Endothelial cell of umbilical vein (primary cell): ENCODE data around the gene CIB4. TPM values are rescaled to one million over a fixed set of nuclear protein-coding genes. Genes with fewer than 3 reads are reported as not detected.

Experiments used
- BruUV-seq: library from RNA; stranded (reverse); fragments of 400-500 nt; replicated peaks from 2 replicates; lab custom pipeline; 2021; lab: Mats Ljungman, UMichigan
- CTCF ChIA-PET: fragments of 300-600, 350-600 bp; sonication (Branson Sonifier 250); formaldehyde crosslinking; loops from one replicate; lab custom pipeline; 2021; ENCODE audit warnings: antibody characterized with exemption, inconsistent platforms; lab: Charles Lee
- POLR2A ChIA-PET: fragments of 300-600, 350-600 bp; sonication (Branson Sonifier 250); formaldehyde crosslinking; loops from one replicate; lab custom pipeline; 2021; ENCODE audit warnings: antibody characterized with exemption, inconsistent platforms; lab: Charles Lee
- DNase-seq: peaks from one replicate; pipeline ENCODE4 v3.0.0-alpha.2; 2011; ENCODE audit warnings: low read depth, low spot score
- FAIRE-seq: peaks from 2 replicates; lab custom pipeline; 2011; peaks lifted over from hg19 to GRCh38; lab: Jason Lieb, UNC
- H2AFZ ChIP-seq: 2 replicates; pipeline ENCODE4 v1.6.0; 2012; ENCODE audit warnings: low read depth, low read length, control low read depth, inconsistent platforms
- H3K27ac ChIP-seq: 2 replicates; pipeline ENCODE4 v1.5.1; 2011; ENCODE audit warnings: low read depth, mild to moderate bottlenecking, control low read depth, low read length, moderate library complexity; ENCODE audit not compliant: insufficient read depth
- H3K27me3 ChIP-seq, 2 experiments: 2 replicates each; pipeline versions ENCODE4 v1.6.0 to v1.6.1; 2011; ENCODE audit warnings: low read length in 2 of 2, mixed read lengths in 1 of 2; ENCODE audit not compliant: control insufficient read depth in 2 of 2, insufficient read depth in 2 of 2
- H3K36me3 ChIP-seq, 2 experiments: 2 replicates in 1 of 2; 3 replicates in 1 of 2; pipeline ENCODE4 v1.5.1; 2011; ENCODE audit warnings: low read length in 2 of 2, mild to moderate bottlenecking in 1 of 2, moderate library complexity in 1 of 2; ENCODE audit not compliant: control insufficient read depth in 2 of 2, insufficient read depth in 2 of 2; ENCODE audit errors: extremely low read depth in 1 of 2
- H3K4me1 ChIP-seq: 3 replicates; pipeline ENCODE4 v1.5.1; 2011; ENCODE audit warnings: mild to moderate bottlenecking, low read length; ENCODE audit not compliant: control insufficient read depth, insufficient read depth; ENCODE audit errors: extremely low read depth
- H3K4me2 ChIP-seq: 2 replicates; pipeline ENCODE4 v1.6.1; 2011; ENCODE audit warnings: low read length, control low read depth, mixed read lengths; ENCODE audit not compliant: insufficient read depth
- H3K4me3 ChIP-seq, 3 experiments: fragments of 200-600 bp in 1 of 3; sonication (generic), shearing (Covaris generic) in 1 of 3; replicated peaks in 1 of 3; 2 replicates each; pipeline ENCODE4 v1.5.1; 2011 to 2016; ENCODE audit warnings: control low read depth in 3 of 3, low read length in 3 of 3, mild to moderate bottlenecking in 2 of 3, inconsistent platforms in 1 of 3, low read depth in 1 of 3, moderate library complexity in 1 of 3; ENCODE audit not compliant: insufficient read depth in 1 of 3
- H3K79me2 ChIP-seq: 2 replicates; pipeline ENCODE4 v1.6.0; 2012; ENCODE audit warnings: low read length, inconsistent platforms; ENCODE audit not compliant: control insufficient read depth, insufficient read depth
- H3K9ac ChIP-seq: replicated peaks from 2 replicates; pipeline ENCODE3; 2011; ENCODE audit warnings: low read length, control low read depth; ENCODE audit not compliant: insufficient read depth; ENCODE audit errors: extremely low read depth
- H3K9me1 ChIP-seq: replicated peaks from 3 replicates; pipeline ENCODE4 v1.6.0; 2011; ENCODE audit warnings: mild to moderate bottlenecking, low read length; ENCODE audit not compliant: control insufficient read depth, insufficient read depth; ENCODE audit errors: extremely low read depth
- H3K9me3 ChIP-seq: replicated peaks from 2 replicates; pipeline ENCODE4 v1.5.1; 2012; ENCODE audit warnings: low read length, inconsistent platforms; ENCODE audit not compliant: control insufficient read depth, insufficient read depth
- H4K20me1 ChIP-seq: replicated peaks from 2 replicates; pipeline ENCODE3; 2011; ENCODE audit warnings: mild to moderate bottlenecking, low read length; ENCODE audit not compliant: control insufficient read depth, insufficient read depth; ENCODE audit errors: extremely low read depth
- EZH2 ChIP-seq: IDR thresholded peaks from 2 replicates; pipeline ENCODE4 v1.6.1; 2012; ENCODE audit warnings: borderline replicate concordance, low read depth, mild to moderate bottlenecking, moderate library complexity, low read length, inconsistent platforms; ENCODE audit not compliant: severe bottlenecking
- FOS ChIP-seq: IDR thresholded peaks from 2 replicates; pipeline ENCODE4 v1.6.1; 2011; ENCODE audit warnings: mild to moderate bottlenecking, low read length, moderate library complexity, borderline replicate concordance; ENCODE audit not compliant: insufficient read depth
- GATA2 ChIP-seq: IDR thresholded peaks from 2 replicates; pipeline ENCODE4 v1.7.0; 2011; ENCODE audit warnings: low read depth, mild to moderate bottlenecking, moderate library complexity, mixed read lengths, low read length; ENCODE audit not compliant: insufficient read length, insufficient read depth
- JUN ChIP-seq: IDR thresholded peaks from 2 replicates; pipeline ENCODE4 v1.6.1; 2011; ENCODE audit warnings: borderline replicate concordance, low read depth; ENCODE audit not compliant: insufficient read length, insufficient read depth
- MYC ChIP-seq: IDR thresholded peaks from one replicate; pipeline ENCODE4 v1.6.1; 2011; ENCODE audit warnings: mild to moderate bottlenecking, low read depth, low read length
- POLR2A ChIP-seq: IDR thresholded peaks from 2 replicates; pipeline ENCODE4 v1.6.1; 2012; ENCODE audit warnings: low read depth, mild to moderate bottlenecking, control low read depth, low read length
- POLR2AphosphoS5 ChIP-seq: IDR thresholded peaks from 2 replicates; pipeline ENCODE4 v1.6.1; 2012; ENCODE audit warnings: low read depth, mild to moderate bottlenecking, control low read depth, low read length, moderate library complexity; ENCODE audit not compliant: insufficient read depth
- dilution Hi-C: fragments of 300-500 bp; cut with MboI; formaldehyde crosslinking; loops from one replicate; pipeline ENCODE4 v1.15.0; 2019; ENCODE audit warnings: low sequenced_read_pairs; ENCODE audit not compliant: extremely low pct_ligation_motif_present
- intact Hi-C: fragments of 100-400 bp; cut with micrococcal nuclease; formaldehyde crosslinking; loops from one replicate; pipeline ENCODE4 v1.10.0; 2022
- polyA plus RNA-seq, 4 experiments: library from polyadenylated mRNA; depleted of rRNA in 3 of 4; stranded (reverse) in 3 of 4; unstranded in 1 of 4; fragments of >200 nt; gene quantifications; 2 replicates each; pipeline versions ENCODE4 v1.2.1 to v1.2.3, GENCODE V29; 2011 to 2012; ENCODE audit warnings: missing spikeins in 1 of 4
- total RNA-seq: library from RNA; stranded (reverse); gene quantifications from 2 replicates; pipeline ENCODE4 v1.2.3, GENCODE V29; 2021
- TF ChIP-seq, protein P1 (sequence below), 2 donors: IDR thresholded peaks; 1 replicate in 1 of 2; 2 replicates in 1 of 2; pipeline ENCODE4 v1.5.1; 2011; ENCODE audit warnings: low read length in 2 of 2, mild to moderate bottlenecking in 2 of 2, moderate library complexity in 2 of 2, control low read depth in 1 of 2, inconsistent platforms in 1 of 2, low read depth in 1 of 2; ENCODE audit not compliant: insufficient read depth in 1 of 2; ENCODE audit errors: extremely low read depth in 1 of 2
- TF ChIP-seq, protein P2 (sequence below): IDR thresholded peaks from 2 replicates; pipeline ENCODE4 v1.6.1; 2011; ENCODE audit not compliant: insufficient read depth, insufficient read length

CIB4 gene
- total and polyA plus RNA-seq, 2 donors (not counting 3 experiments of a cell fraction or from before 2014, with no cell fraction given): not detected

DNA sequence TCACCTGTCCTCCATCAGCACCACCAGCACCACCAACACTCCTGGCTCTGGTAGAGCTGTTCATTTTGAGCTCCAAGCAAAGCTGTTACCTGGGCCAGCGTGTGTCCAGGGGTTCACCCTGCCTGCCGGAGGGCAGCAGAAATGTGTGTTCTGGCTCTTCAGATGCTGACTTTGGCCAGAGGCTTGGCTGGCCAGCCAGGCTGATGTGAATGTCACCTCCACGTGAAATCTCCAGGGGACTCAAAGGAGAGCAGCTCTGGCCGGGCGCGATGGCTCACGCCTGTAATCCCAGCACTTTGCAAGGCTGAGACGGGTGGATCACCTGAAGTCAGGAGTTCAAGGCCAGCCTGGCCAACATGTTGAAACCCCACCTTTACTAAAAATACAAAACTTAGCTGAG lies 33.5 kb downstream of the CIB4 start:
- Histone ChIP-seq H3K9me1 (no peaks in the 10 kb centered on the region), H3K4me3 (no peak overlapping the region), H3K4me2 (no peak overlapping the region), H3K79me2 (no peaks in the 10 kb centered on the region), H2AFZ (no peak overlapping the region), H3K4me1 (no peaks in the 10 kb centered on the region), H3K9ac (no peak overlapping the region), H3K36me3 (no peaks in the 10 kb centered on the region), H3K27me3 (peaks cover 13 to 14% of the 10 kb centered on the region in 2 experiments), H3K9me3 (no peaks in the 10 kb centered on the region), H3K27ac (no peak overlapping the region), H4K20me1 (no peaks in the 10 kb centered on the region)
- dilution Hi-C loops (no loop called here), intact Hi-C loops (no loop called here)
- BruUV-seq: no TSS peak
- TF ChIP-seq FOS: no peak
- TF ChIP-seq, protein P1, sequence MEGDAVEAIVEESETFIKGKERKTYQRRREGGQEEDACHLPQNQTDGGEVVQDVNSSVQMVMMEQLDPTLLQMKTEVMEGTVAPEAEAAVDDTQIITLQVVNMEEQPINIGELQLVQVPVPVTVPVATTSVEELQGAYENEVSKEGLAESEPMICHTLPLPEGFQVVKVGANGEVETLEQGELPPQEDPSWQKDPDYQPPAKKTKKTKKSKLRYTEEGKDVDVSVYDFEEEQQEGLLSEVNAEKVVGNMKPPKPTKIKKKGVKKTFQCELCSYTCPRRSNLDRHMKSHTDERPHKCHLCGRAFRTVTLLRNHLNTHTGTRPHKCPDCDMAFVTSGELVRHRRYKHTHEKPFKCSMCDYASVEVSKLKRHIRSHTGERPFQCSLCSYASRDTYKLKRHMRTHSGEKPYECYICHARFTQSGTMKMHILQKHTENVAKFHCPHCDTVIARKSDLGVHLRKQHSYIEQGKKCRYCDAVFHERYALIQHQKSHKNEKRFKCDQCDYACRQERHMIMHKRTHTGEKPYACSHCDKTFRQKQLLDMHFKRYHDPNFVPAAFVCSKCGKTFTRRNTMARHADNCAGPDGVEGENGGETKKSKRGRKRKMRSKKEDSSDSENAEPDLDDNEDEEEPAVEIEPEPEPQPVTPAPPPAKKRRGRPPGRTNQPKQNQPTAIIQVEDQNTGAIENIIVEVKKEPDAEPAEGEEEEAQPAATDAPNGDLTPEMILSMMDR (IDR thresholded peaks at IDR 0.05; ENCODE audit: extremely low read depth in 1 of 2, insufficient read depth in 1 of 2, low read depth in 1 of 2, low read length in 2 of 2): no peak
- ChIA-PET CTCF (interaction anchor here (0.7 to 7.3 kb wide), 8 partner anchors 9 to 135 kb away, joined by 3 to 353 read pairs (median 7); no protein-coding TSS in a partner anchor), POLR2A (interaction anchor here (0.6 kb wide), 1 partner anchor 251 kb away, joined by 4 read pairs; no protein-coding TSS in a partner anchor)
- FAIRE-seq: no peak
- DNase-seq: no peak

DNA sequence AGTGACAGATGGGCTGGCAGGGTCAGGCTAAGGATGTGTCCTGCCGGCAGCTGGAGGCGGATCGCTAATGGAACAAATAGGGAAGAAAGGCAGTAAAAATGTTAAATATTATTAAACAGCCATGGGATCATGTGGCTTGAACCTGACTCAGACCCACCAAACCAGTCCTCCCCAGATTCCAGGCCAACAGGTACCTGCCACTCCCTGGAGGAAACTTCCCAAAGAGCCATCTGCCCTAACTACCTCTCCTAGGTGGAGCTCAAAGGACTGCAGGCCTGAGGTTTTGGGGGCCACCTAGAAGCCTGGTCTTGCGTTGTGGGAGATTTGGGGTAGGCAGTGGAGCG lies 34.3 kb downstream of the CIB4 start:
- CTCF ChIA-PET: interaction anchor here (0.9 to 7.3 kb wide), 11 partner anchors 9 to 336 kb away, joined by 4 to 353 read pairs (median 8); no protein-coding TSS in a partner anchor
- Histone ChIP-seq H3K27me3 (peaks cover 10 to 14% of the 10 kb centered on the region in 2 experiments), H4K20me1 (no peaks in the 10 kb centered on the region), H3K9me1 (no peaks in the 10 kb centered on the region), H3K4me2 (no peak overlapping the region), H3K9me3 (no peaks in the 10 kb centered on the region), H3K79me2 (no peaks in the 10 kb centered on the region), H3K36me3 (no peaks in the 10 kb centered on the region), H3K4me3 (no peak overlapping the region), H2AFZ (no peak overlapping the region), H3K9ac (no peak overlapping the region), H3K27ac (no peak overlapping the region), H3K4me1 (no peaks in the 10 kb centered on the region)
- TF ChIP-seq, protein P2, sequence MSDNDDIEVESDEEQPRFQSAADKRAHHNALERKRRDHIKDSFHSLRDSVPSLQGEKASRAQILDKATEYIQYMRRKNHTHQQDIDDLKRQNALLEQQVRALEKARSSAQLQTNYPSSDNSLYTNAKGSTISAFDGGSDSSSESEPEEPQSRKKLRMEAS: no peak
- TF ChIP-seq, protein P1 (IDR thresholded peaks at IDR 0.05; ENCODE audit: extremely low read depth in 1 of 2, insufficient read depth in 1 of 2, low read depth in 1 of 2, low read length in 2 of 2): no peak
- no peak for TF ChIP-seq POLR2AphosphoS5
- TF ChIP-seq MYC: no peak
- TF ChIP-seq EZH2: no peak
- TF ChIP-seq JUN: no peak
- TF ChIP-seq GATA2: no peak
- TF ChIP-seq FOS: no peak
- TF ChIP-seq POLR2A: no peak
- dilution Hi-C loops (no loop called here), intact Hi-C loops (no loop called here)
- FAIRE-seq (no peak), DNase-seq (no peak)
- BruUV-seq: no TSS peak
- POLR2A ChIA-PET: no interaction called here
